Colonic mucosa (tissue), 4 donors: Measurements from ENCODE around the gene TAOK1. TPM values are rescaled to one million over a fixed set of nuclear protein-coding genes. Genes with fewer than 3 reads are reported as not detected.
A peak's percentile ranks its signal among the peaks of the same experiment; 100 is the strongest.

Experiments
- DNase-seq: peaks from one replicate; pipeline ENCODE4 v3.0.0-alpha.2; 2020
- H3K27ac ChIP-seq: fragments of 200-600 bp; one replicate; pipeline ENCODE4 v1.8.0; 2021
- H3K27me3 ChIP-seq: fragments of 200-600 bp; one replicate; pipeline ENCODE4 v1.8.0; 2021
- H3K36me3 ChIP-seq: fragments of 200-600 bp; one replicate; pipeline ENCODE4 v1.8.0; 2021
- H3K4me1 ChIP-seq: fragments of 200-600 bp; one replicate; pipeline ENCODE4 v1.8.0; 2021; ENCODE audit warnings: mild to moderate bottlenecking
- H3K4me3 ChIP-seq: fragments of 200-600 bp; one replicate; pipeline ENCODE4 v1.8.0; 2021
- H3K9ac ChIP-seq, 2 donors: one replicate each; pipeline ENCODE4 v1.7.0; 2013; ENCODE audit warnings: control low read depth in 2 of 2, low read depth in 2 of 2, low read length in 2 of 2
- H3K9me3 ChIP-seq: fragments of 200-600 bp; one replicate; pipeline ENCODE4 v1.8.0; 2021
- CTCF ChIP-seq: fragments of 200-600 bp; IDR thresholded peaks from one replicate; pipeline ENCODE4 v1.8.0; 2022; ENCODE audit warnings: antibody characterized with exemption, mild to moderate bottlenecking
- intact Hi-C: fragments of 100-400 bp; cut with DNase I; formaldehyde crosslinking; loops from one replicate; pipeline ENCODE4 v1.14.1; 2022
- total RNA-seq, 2 donors: library from RNA; stranded (reverse); fragmentation: NEBNext Ultra II Directional in 1 of 2; extraction: Animal tissue kit (Norgen Biotek cat#: 25700) in 1 of 2; gene quantifications; one replicate each; pipeline ENCODE4 v1.2.1, GENCODE V29; 2021
- donor health status: healthy.
- donor health status: DM: no; HTN: no; CAD: no.
- donor health status: DM: no; HTN: no; CAD: no.

TAOK1 gene
- total RNA-seq, 2 donors from 2014 or later: 42.1 to 57.1 TPM

DNA sequence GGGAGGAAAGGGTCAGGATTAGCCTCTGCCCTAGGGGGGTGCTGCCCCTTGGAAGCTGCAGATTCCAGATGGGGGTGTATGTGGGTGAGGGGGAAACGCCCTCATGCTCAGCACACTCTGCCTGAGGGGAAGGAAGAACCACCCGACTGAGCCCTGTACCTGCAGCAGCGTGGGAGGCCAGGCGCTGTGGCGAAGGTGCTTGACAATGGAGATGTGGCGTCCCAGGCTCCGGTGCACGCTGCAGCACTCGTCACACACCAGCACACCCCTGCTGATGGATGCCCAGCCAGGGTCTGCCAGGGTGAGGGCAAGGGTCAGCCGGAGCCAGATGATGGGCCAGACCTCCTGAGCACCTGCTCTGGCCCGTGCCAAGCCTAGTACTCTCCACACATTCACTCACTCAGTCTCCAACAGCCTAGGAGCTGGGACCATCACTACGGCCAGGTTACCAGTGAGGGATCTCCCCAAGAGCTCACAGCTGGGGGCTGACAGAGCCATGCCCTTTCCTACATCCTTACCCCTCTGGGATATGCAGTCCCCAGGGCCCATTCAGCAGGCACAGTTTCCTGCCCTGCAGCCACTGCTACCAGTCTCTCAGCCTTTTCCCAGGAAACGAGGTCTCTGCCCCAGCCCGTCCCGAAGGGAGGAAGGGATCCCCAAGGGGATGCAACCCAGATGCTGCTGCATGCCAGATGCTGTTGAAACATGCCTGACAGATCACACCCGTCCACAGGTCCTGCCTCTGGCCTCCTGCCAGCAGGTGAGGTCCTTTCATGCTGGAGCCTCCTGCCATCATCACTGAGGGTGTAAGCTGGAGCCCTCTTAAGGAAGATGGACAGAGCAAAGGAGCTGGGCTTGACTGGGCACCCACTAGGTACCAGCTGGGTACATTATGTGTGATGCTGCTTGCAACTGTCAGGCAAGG is 193.4 kb downstream of the TAOK1 start:
- Histone ChIP-seq H3K4me1 (peaks cover 21% of the 10 kb centered on the region), H3K27me3 (no peaks in the 10 kb centered on the region), H3K36me3 (no peaks in the 10 kb centered on the region), H3K9me3 (no peaks in the 10 kb centered on the region), H3K4me3 (no peak overlapping the region), H3K27ac (no peak overlapping the region), H3K9ac (peak overlapping the region; percentile 8 to 19)
- TF ChIP-seq CTCF: no peak
- DNase-seq: no peak
- intact Hi-C loops: loop anchor here (5.0 kb wide), 2 partner anchors 34 to 194 kb away; no protein-coding TSS in a partner anchor

DNA sequence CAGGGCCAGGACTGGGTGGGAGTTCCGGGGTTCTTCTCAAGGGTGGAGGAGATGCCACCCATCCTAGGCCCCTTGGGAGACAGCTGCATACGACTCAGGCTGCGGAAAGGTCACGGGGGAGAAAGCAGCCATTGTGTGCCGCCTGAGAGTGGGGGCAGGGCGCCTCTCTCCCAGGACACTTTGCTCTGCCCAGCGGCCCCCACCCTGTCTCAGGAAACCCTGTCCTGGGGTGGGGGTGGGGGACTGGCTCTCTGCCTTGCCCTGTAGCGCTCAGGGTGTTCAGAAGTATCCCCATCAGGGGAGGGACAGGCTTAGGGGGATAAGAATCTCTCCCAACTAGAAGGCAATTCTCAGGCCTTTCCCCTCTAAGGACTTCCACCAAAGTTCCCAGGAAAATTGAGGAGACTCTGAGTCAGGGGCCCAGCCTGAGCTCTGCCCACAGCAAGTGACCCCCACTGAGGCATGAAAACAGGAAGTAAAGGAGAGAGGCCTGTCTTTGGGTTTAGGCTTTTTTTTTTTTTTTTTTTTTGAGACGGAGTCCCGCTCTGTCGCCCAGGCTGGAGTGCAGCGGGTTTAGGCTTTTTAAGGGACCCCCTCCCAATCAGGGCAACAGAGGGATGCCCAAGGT is 194.4 kb downstream of the TAOK1 start:
- Histone ChIP-seq H3K4me3 (no peak overlapping the region), H3K27ac (no peak overlapping the region), H3K27me3 (no peaks in the 10 kb centered on the region), H3K4me1 (peaks cover 21% of the 10 kb centered on the region), H3K9me3 (no peaks in the 10 kb centered on the region), H3K9ac (peak overlapping the region in 1 of 2 donors; percentile 41), H3K36me3 (no peaks in the 10 kb centered on the region)
- no peak for TF ChIP-seq CTCF
- intact Hi-C loops: loop anchor here (5.0 kb wide), 2 partner anchors 33 to 193 kb away; no protein-coding TSS in a partner anchor
- DNase-seq: no peak

DNA sequence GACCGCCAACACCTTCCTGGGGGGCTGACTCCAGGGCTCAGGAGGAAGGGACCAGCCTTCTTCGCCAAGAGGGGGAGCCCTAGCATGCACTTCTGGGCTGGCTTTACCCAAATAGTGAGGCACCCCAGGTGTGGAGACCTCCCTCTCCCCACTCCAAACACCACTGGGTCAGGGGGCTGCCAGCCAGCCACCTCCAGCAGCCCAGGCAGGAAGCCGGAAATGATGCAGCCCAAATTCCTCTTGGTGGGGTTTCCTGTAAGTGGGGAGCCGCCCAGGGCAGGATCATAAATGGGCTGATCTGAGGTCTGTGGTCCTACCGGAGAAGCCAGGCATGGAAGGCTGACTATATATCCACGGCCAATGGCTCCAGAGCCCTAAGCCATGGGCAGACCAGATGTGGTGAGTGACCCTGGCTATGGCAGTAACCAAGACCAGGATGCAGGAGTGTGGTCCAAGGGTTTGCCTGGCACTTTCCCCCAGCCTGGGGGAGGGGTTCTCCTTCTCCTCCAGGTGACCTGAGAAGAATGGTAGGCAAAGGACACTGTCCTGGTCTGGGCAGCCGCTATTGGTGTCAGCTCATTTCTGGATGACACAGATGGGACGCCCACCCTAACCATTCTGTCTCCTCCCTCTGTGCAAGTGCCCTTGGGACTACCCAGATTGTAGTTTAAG is 195.1 kb downstream of the TAOK1 start:
- peak overlapping the region; percentile 3 to 54 for H3K9ac ChIP-seq
- no peak overlapping the region for H3K4me3 ChIP-seq
- intact Hi-C loops: no loop called here
- no peaks in the 10 kb centered on the region for H3K9me3 ChIP-seq
- no peaks in the 10 kb centered on the region for H3K36me3 ChIP-seq
- no peak for DNase-seq
- no peak overlapping the region for H3K27ac ChIP-seq
- H3K4me1 ChIP-seq: peaks cover 26% of the 10 kb centered on the region
- no peak for TF ChIP-seq CTCF
- no peaks in the 10 kb centered on the region for H3K27me3 ChIP-seq

DNA sequence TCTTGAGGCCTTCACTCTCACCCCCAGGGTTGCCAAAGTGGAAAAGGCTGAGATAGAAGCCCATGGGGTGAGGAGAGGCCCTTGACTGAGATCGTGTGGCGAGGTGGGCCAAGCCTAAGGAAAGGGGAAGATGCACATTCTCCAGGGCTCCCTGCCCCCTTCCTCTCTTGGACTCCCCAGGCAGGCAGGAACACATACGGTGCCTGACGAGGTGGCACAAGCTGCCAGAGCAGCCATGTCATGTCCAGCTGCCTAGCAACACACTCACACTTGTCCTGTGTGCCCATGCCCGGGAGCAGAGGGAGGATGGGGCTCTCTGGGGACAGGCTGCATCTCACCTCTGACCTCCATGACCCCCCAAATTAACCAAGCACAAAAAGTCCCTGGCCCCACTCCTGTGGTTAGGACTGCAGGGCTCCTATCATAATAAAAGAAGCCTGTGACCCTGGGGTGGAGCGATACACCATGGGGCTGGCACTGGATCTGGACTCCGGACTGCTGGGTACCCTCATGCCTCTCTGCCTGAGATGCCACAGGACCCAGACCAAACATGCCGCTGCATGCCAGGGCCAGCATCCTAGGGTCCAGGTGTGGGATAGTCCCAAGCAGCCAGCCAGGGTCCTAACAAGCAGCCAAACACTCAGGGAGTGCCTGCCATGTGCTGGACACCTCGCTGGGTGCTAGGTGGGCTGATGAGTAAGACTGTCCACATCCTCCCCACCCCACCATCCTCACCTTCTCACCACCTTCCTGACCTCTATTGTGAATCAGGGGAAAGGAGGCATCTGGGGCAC is 196.7 kb downstream of the TAOK1 start:
- Histone ChIP-seq H3K27me3 (no peaks in the 10 kb centered on the region), H3K27ac (no peak overlapping the region), H3K36me3 (no peaks in the 10 kb centered on the region), H3K9ac (peak overlapping the region in 1 of 2 donors; percentile 27), H3K4me1 (peaks cover 40% of the 10 kb centered on the region), H3K4me3 (no peak overlapping the region), H3K9me3 (no peaks in the 10 kb centered on the region)
- TF ChIP-seq CTCF: no peak
- DNase-seq: no peak
- intact Hi-C loops: no loop called here

DNA sequence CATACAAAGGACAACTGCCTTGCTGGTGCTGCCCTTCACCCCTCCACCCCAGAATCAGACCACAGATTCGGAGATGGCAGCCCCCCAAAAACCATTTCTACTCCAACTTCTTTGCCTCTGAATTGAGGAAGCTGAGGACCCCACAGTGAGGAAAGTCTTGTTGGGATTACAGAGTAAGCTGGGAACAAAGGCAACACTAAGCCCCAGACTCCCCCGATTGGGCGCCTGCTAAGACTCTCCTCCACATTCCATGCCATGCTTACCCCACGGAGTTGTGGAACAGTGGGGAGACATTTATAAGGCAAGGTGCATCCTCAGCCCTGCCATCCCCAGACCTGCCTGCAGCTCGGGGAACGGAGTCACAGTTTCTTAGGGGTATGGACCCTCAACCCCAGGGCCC is 197.4 kb downstream of the TAOK1 start:
- H3K4me1 ChIP-seq: peaks cover 47% of the 10 kb centered on the region
- intact Hi-C loops: no loop called here
- H3K4me3 ChIP-seq: no peak overlapping the region
- H3K27ac ChIP-seq: no peak overlapping the region
- no peak for DNase-seq
- H3K9ac ChIP-seq: peak overlapping the region; percentile 27 to 85
- H3K27me3 ChIP-seq: no peaks in the 10 kb centered on the region
- H3K9me3 ChIP-seq: no peaks in the 10 kb centered on the region
- no peaks in the 10 kb centered on the region for H3K36me3 ChIP-seq
- no peak for TF ChIP-seq CTCF
